ENCODE data around the gene MAP4K4. TPM values are rescaled to one million over a fixed set of nuclear protein-coding genes. Genes with fewer than 3 reads are reported as not detected.

Gene MAP4K4
- total and polyA plus RNA-seq, 2 of the 13 experiments (the other 11 are each of a cell fraction or from before 2014, with no cell fraction given): 105 to 264 TPM

DNA sequence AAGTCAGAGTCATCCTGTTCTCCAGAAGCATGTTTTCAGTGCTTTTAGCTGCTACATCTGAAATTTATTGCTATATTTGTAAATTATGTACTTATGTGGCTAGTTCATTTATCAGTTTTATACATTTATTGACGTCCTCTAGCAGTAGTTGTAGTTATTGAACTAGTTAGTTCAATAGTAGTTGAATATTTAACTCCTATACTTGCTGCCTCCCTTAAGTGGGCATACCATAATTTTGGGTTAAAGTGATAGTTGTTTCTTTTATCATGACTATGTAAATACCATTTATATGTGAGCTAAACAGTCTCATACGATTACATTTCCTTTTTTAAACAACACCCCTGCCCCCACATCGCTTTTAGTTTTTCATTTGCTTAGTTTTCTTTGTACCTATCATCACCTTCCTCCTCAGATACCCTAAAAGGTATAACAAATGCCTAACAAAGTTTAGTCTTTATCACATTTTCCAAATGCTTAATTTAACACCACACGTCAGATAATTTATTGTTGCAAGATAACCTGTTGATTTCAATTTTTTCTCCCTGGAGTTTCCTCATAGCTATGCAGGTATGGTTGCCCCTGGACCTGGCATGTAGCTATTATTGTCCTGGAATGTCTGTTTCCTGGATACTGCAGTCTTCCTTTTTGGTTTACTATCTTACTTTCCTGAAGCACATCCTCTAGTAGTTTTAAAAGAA, 8.8 kb downstream of the MAP4K4 start:
- no peak overlapping the region for H3K9ac ChIP-seq (ENCODE audit: insufficient read depth, low read depth, low read length)
- ATAC-seq: no peak

More for the DNA sequence above, 8.8 kb downstream of the MAP4K4 start:
- Histone ChIP-seq H3K79me2 (ENCODE audit: insufficient read depth, low read length) (peaks cover 99% of the 10 kb centered on the region), H3K4me2 (ENCODE audit: low read depth, low read length) (no peak overlapping the region), H4K20me1 (ENCODE audit: insufficient read depth, low read length) (peaks cover 62% of the 10 kb centered on the region), H3K27ac (ENCODE audit: extremely low read length, insufficient read depth, low read length) (no peak overlapping the region), H3K27me3 (ENCODE audit: control insufficient read depth in 1 of 2, insufficient read depth in 2 of 2, low read length in 2 of 2) (no peaks in the 10 kb centered on the region), H3K9me3 (ENCODE audit: low read length) (no peaks in the 10 kb centered on the region), H2AFZ (ENCODE audit: low read length) (no peak overlapping the region), H3K4me3 (replicated peaks in 1 of 3; ENCODE audit: insufficient read depth in 1 of 3, low read depth in 2 of 3, low read length in 3 of 3) (no peak overlapping the region), H3K36me3 (replicated peaks in 1 of 2; ENCODE audit: control insufficient read depth in 1 of 2, insufficient read depth in 2 of 2, low read length in 2 of 2) (peaks cover 16 to 44% of the 10 kb centered on the region in 2 experiments), H3K4me1 (ENCODE audit: insufficient read depth, low read length) (peaks cover 98% of the 10 kb centered on the region)
- DNase-seq (ENCODE audit: low spot score) (no peak), FAIRE-seq (no peak)
- in situ Hi-C loops (cut with HindIII; ENCODE audit: extremely low pct_ligation_motif_present, low pct_unique_long_range_greater_than_20kb): no loop called here
- TF ChIP-seq HOXA7 (CRISPR knock-in tag; IDR thresholded peaks at IDR 0.05) (no peak), TBP (CRISPR knock-in tag; IDR thresholded peaks at IDR 0.05) (no peak), RBFOX2 (IDR thresholded peaks at IDR 0.05; ENCODE audit: low read depth, low read length) (0 out of 2 replicates have a peak, but pooled peaks have one; percentile 24)
- TF ChIP-seq, protein P1, sequence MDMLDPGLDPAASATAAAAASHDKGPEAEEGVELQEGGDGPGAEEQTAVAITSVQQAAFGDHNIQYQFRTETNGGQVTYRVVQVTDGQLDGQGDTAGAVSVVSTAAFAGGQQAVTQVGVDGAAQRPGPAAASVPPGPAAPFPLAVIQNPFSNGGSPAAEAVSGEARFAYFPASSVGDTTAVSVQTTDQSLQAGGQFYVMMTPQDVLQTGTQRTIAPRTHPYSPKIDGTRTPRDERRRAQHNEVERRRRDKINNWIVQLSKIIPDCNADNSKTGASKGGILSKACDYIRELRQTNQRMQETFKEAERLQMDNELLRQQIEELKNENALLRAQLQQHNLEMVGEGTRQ (IDR thresholded peaks at IDR 0.05; ENCODE audit: low read depth, low read length): no peak
- TF ChIP-seq, protein P1 (CRISPR knock-in tag; IDR thresholded peaks at IDR 0.05; ENCODE audit: borderline replicate concordance): no peak
- TF ChIP-seq, protein P2, sequence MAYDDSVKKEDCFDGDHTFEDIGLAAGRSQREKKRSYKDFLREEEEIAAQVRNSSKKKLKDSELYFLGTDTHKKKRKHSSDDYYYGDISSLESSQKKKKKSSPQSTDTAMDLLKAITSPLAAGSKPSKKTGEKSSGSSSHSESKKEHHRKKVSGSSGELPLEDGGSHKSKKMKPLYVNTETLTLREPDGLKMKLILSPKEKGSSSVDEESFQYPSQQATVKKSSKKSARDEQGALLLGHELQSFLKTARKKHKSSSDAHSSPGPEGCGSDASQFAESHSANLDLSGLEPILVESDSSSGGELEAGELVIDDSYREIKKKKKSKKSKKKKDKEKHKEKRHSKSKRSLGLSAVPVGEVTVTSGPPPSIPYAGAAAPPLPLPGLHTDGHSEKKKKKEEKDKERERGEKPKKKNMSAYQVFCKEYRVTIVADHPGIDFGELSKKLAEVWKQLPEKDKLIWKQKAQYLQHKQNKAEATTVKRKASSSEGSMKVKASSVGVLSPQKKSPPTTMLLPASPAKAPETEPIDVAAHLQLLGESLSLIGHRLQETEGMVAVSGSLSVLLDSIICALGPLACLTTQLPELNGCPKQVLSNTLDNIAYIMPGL (CRISPR knock-in tag; IDR thresholded peaks at IDR 0.05; ENCODE audit: borderline replicate concordance in 1 of 2, low read depth in 1 of 2): no peak
- BruUV-seq (replicated peaks): TSS peak; percentile 0
- ChIA-PET POLR2A (interaction anchor here (1.5 to 2.0 kb wide), 3 partner anchors 9 to 61 kb away, joined by 3 to 9 read pairs (median 7); partner anchors contain the start of gene MAP4K4), CTCF (ENCODE audit: low intra/inter-chr PET ratio, low total read pairs) (no interaction called here)
- WGBS (ENCODE audit: low lambda C conversion rate): 91% methylated on average over 4 of the region's 4 CpGs
- intact Hi-C loops (cut with micrococcal nuclease; ENCODE audit: unreplicated experiment): no loop called here
